Measurements from ENCODE around the gene MT1F. TPM values are rescaled to one million over a fixed set of nuclear protein-coding genes. Genes with fewer than 3 reads are reported as not detected.

MT1F gene
- total RNA-seq, 1 donor = 3.3 TPM

DNA sequence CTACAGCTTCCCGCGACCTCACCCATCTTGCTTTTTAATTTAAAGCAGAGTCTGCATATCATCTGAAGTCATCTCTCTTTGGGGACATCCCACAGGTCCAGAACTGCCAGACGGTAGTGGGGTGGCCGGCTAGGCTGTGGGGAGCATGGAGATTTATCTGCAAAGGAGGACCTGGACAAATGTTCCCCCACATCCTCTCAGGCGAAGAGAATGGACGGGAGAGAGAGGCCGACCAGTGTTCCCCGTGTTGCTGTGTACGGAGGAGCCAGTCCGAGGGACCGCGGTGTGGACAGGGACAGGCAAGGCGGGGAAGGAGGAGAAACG lies 26.0 kb upstream of the MT1F start:
- TF ChIP-seq CTCF (IDR thresholded peaks at IDR 0.05; ENCODE audit: extremely low read depth, low read depth, low read length) = no peak
- H2AFZ ChIP-seq (ENCODE audit: low read length) = peak overlapping the region; percentile 96
- H3K27ac ChIP-seq (ENCODE audit: low read depth, low read length) = no peak overlapping the region
- H3K4me2 ChIP-seq (ENCODE audit: insufficient read depth, low read length) = peak overlapping the region; percentile 87
- no peaks in the 10 kb centered on the region for H3K9me3 ChIP-seq (ENCODE audit: low read depth, low read length)
- H3K27me3 ChIP-seq (ENCODE audit: insufficient read depth, low read length) = peaks cover 2% of the 10 kb centered on the region
- H3K36me3 ChIP-seq (ENCODE audit: insufficient read depth, low read length) = no peaks in the 10 kb centered on the region
- no peak for DNase-seq (ENCODE audit: insufficient read length, low spot score, missing footprints)
- H3K79me2 ChIP-seq (ENCODE audit: insufficient read depth, low read length) = no peaks in the 10 kb centered on the region
- peaks cover 11% of the 10 kb centered on the region for H3K4me1 ChIP-seq (ENCODE audit: insufficient read depth, low read length)
- H3K4me3 ChIP-seq (ENCODE audit: insufficient read depth, low read length) = peak overlapping the region; percentile 75
- no peaks in the 10 kb centered on the region for H4K20me1 ChIP-seq (ENCODE audit: insufficient read depth, low read length)

GRCh38 chr16:56632156-56632847 lies 25.5 kb upstream of the MT1F start, which contains the start of gene MT1M:
Gene MT1M, plus strand, starts transcription at chr16:56632659. Its CDS starts 73 bp downstream, at chr16:56632732.
- TF ChIP-seq CTCF (IDR thresholded peaks at IDR 0.05; ENCODE audit: extremely low read depth, low read depth, low read length) = no peak
- Histone ChIP-seq H3K27ac (ENCODE audit: low read depth, low read length) (no peak within 1 kb of the TSS), H3K27me3 (ENCODE audit: insufficient read depth, low read length) (peaks cover 2% of the 10 kb centered on the region), H4K20me1 (ENCODE audit: insufficient read depth, low read length) (no peaks in the 10 kb centered on the region), H3K4me3 (ENCODE audit: insufficient read depth, low read length) (peak within 1 kb of the TSS; percentile 75), H3K4me1 (ENCODE audit: insufficient read depth, low read length) (peaks cover 7% of the 10 kb centered on the region), H3K36me3 (ENCODE audit: insufficient read depth, low read length) (no peaks in the 10 kb centered on the region), H3K9me3 (ENCODE audit: low read depth, low read length) (no peaks in the 10 kb centered on the region), H3K79me2 (ENCODE audit: insufficient read depth, low read length) (no peaks in the 10 kb centered on the region), H3K4me2 (ENCODE audit: insufficient read depth, low read length) (peak within 1 kb of the TSS; percentile 87), H2AFZ (ENCODE audit: low read length) (peak within 1 kb of the TSS; percentile 96)
- peak; percentile 93 for DNase-seq (ENCODE audit: insufficient read length, low spot score, missing footprints)

GRCh38 chr16:56632848-56633365 lies 24.9 kb upstream of the MT1F start:
- no peak for TF ChIP-seq CTCF (IDR thresholded peaks at IDR 0.05; ENCODE audit: extremely low read depth, low read depth, low read length)
- no peak for DNase-seq (ENCODE audit: insufficient read length, low spot score, missing footprints)
- Histone ChIP-seq H3K36me3 (ENCODE audit: insufficient read depth, low read length) (no peaks in the 10 kb centered on the region), H3K27me3 (ENCODE audit: insufficient read depth, low read length) (peaks cover 2% of the 10 kb centered on the region), H3K4me3 (ENCODE audit: insufficient read depth, low read length) (peak overlapping the region; percentile 75), H3K79me2 (ENCODE audit: insufficient read depth, low read length) (no peaks in the 10 kb centered on the region), H3K4me2 (ENCODE audit: insufficient read depth, low read length) (peak overlapping the region; percentile 87), H4K20me1 (ENCODE audit: insufficient read depth, low read length) (no peaks in the 10 kb centered on the region), H2AFZ (ENCODE audit: low read length) (peak overlapping the region; percentile 96), H3K27ac (ENCODE audit: low read depth, low read length) (no peak overlapping the region), H3K9me3 (ENCODE audit: low read depth, low read length) (no peaks in the 10 kb centered on the region), H3K4me1 (ENCODE audit: insufficient read depth, low read length) (peaks cover 7% of the 10 kb centered on the region)

- H3K27me3 ChIP-seq (ENCODE audit: insufficient read depth, low read length) = peaks cover 6% of the 10 kb centered on the region
Measured at GRCh38 chr16:56633535-56633934, 24.2 kb upstream of the MT1F start.

More at GRCh38 chr16:56633535-56633934, 24.2 kb upstream of the MT1F start:
- no peak for TF ChIP-seq CTCF (IDR thresholded peaks at IDR 0.05; ENCODE audit: extremely low read depth, low read depth, low read length)
- Histone ChIP-seq H4K20me1 (ENCODE audit: insufficient read depth, low read length) (no peaks in the 10 kb centered on the region), H3K79me2 (ENCODE audit: insufficient read depth, low read length) (no peaks in the 10 kb centered on the region), H3K4me2 (ENCODE audit: insufficient read depth, low read length) (no peak overlapping the region), H3K4me1 (ENCODE audit: insufficient read depth, low read length) (peaks cover 8% of the 10 kb centered on the region), H3K9me3 (ENCODE audit: low read depth, low read length) (no peaks in the 10 kb centered on the region), H3K27ac (ENCODE audit: low read depth, low read length) (no peak overlapping the region), H3K36me3 (ENCODE audit: insufficient read depth, low read length) (no peaks in the 10 kb centered on the region), H3K4me3 (ENCODE audit: insufficient read depth, low read length) (no peak overlapping the region), H2AFZ (ENCODE audit: low read length) (no peak overlapping the region)
- no peak for DNase-seq (ENCODE audit: insufficient read length, low spot score, missing footprints)
